Vagina (tissue), 2 donors: Measurements from ENCODE around the gene ERICH3. TPM values are rescaled to one million over a fixed set of nuclear protein-coding genes. Genes with fewer than 3 reads are reported as not detected.
"Not testable (repeated sequence)": the region's sequence is repeated elsewhere in the genome, so short reads cannot be mapped to it uniquely, and the experiment has no call there.

Source experiments
- DNase-seq, 2 donors: peaks; one replicate each; pipeline ENCODE4 v3.0.0-alpha.2; 2017; ENCODE audit errors: extremely low spot score in 2 of 2
- H3K27ac ChIP-seq: fragments of 200-600 bp; sonication (generic); one replicate; pipeline ENCODE4 v1.5.1; 2019
- H3K27me3 ChIP-seq: fragments of 200-600 bp; sonication (generic); one replicate; pipeline ENCODE4 v1.5.1; 2019
- H3K36me3 ChIP-seq, 2 donors: fragments of 200-600 bp; sonication (generic); one replicate each; pipeline ENCODE4 v1.5.1; 2017 to 2019
- H3K4me1 ChIP-seq: fragments of 200-600 bp; sonication (generic); one replicate; pipeline ENCODE4 v1.5.1; 2019
- H3K4me3 ChIP-seq, 2 donors: fragments of 200-600 bp; sonication (generic); 1 replicate in 1 of 2; 2 replicates in 1 of 2; pipeline ENCODE4 v1.5.1; 2016 to 2019
- H3K9me3 ChIP-seq: fragments of 200-600 bp; sonication (generic); one replicate; pipeline ENCODE4 v1.5.1; 2019
- POLR2A ChIP-seq, 2 donors: fragments of 450-650 bp; IDR thresholded peaks; one replicate each; pipeline ENCODE4 v1.6.1; 2017; ENCODE audit warnings: antibody characterized with exemption in 2 of 2, mild to moderate bottlenecking in 2 of 2, moderate library complexity in 2 of 2
- POLR2AphosphoS5 ChIP-seq, 2 donors: sonication (generic); formaldehyde crosslinking; IDR thresholded peaks; one replicate each; pipeline ENCODE4 v1.9.0; 2017; ENCODE audit warnings: antibody characterized with exemption in 2 of 2, mild to moderate bottlenecking in 2 of 2, low read depth in 1 of 2; ENCODE audit not compliant: insufficient read depth in 1 of 2
- intact Hi-C: fragments of 100-400 bp; cut with DNase I; formaldehyde crosslinking; loops from one replicate; pipeline ENCODE4 v1.15.1; 2023
- total RNA-seq: library from RNA; depleted of rRNA; stranded (reverse); fragments of >200 nt; gene quantifications from one replicate; pipeline ENCODE4 v1.2.3, GENCODE V29; 2016
- TF ChIP-seq, protein P1 (sequence below), 3 experiments: fragments of 450-650 bp in 2 of 3; fragments of 200-600 bp in 1 of 3; sonication (generic) in 1 of 3; IDR thresholded peaks; one replicate each; pipeline ENCODE4 v1.5.1; 2017 to 2019; ENCODE audit warnings: antibody characterized with exemption in 3 of 3, mild to moderate bottlenecking in 2 of 3, moderate library complexity in 2 of 3

The ERICH3 gene
- total RNA-seq, 1 donor from 2014 or later, result 0.49 TPM

DNA sequence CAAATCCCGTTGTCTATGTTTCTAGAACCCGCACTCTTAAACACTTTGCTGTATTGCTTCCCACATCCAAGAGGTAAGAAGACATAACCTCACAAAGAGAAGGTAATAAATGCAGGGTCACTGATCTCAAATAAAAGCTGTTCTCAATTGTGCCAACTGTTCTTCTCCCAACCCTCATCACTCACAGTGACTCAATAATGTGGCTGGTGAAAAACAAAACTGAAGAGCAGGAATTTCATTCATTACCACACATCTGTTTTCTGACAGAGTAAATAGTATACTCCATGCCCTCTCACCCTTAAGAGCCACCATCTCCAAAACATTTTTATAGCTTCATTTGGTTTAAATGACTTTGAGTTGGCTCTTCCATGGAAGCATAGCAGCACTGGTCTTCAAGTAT lies 6.2 kb upstream of the ERICH3 start:
- no peaks in the 10 kb centered on the region for H3K4me1 ChIP-seq
- intact Hi-C loops, result no loop called here
- no peaks in the 10 kb centered on the region for H3K36me3 ChIP-seq
- H3K9me3 ChIP-seq, result no peaks in the 10 kb centered on the region
- H3K4me3 ChIP-seq, result no peak overlapping the region
- H3K27me3 ChIP-seq, result no peaks in the 10 kb centered on the region
- no peak for DNase-seq
- no peak for TF ChIP-seq POLR2AphosphoS5 (IDR thresholded peaks at IDR 0.05; ENCODE audit: insufficient read depth in 1 of 2, low read depth in 1 of 2)
- no peak for TF ChIP-seq POLR2A (IDR thresholded peaks at IDR 0.05)
- TF ChIP-seq, protein P1, sequence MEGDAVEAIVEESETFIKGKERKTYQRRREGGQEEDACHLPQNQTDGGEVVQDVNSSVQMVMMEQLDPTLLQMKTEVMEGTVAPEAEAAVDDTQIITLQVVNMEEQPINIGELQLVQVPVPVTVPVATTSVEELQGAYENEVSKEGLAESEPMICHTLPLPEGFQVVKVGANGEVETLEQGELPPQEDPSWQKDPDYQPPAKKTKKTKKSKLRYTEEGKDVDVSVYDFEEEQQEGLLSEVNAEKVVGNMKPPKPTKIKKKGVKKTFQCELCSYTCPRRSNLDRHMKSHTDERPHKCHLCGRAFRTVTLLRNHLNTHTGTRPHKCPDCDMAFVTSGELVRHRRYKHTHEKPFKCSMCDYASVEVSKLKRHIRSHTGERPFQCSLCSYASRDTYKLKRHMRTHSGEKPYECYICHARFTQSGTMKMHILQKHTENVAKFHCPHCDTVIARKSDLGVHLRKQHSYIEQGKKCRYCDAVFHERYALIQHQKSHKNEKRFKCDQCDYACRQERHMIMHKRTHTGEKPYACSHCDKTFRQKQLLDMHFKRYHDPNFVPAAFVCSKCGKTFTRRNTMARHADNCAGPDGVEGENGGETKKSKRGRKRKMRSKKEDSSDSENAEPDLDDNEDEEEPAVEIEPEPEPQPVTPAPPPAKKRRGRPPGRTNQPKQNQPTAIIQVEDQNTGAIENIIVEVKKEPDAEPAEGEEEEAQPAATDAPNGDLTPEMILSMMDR (IDR thresholded peaks at IDR 0.05), result no peak
- H3K27ac ChIP-seq, result no peak overlapping the region

DNA sequence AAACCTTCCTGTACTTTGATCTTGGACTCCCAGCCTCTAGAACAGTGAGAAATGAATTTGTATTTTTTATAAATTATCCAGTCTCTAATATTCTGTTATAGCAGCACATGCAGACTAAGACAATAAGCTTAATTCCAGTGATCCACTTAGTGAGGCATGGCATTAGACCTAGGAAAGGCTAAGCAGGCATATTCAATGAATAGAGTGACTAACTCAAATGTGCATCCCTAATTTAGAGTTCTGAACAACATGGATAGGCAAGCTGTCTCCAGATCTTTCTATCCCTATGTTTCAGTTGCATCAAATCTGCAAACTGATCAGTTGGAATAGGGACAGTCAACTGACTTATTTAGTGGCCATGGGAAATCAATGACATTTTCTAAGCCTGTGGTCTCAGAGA lies 4.3 kb upstream of the ERICH3 start:
- TF ChIP-seq POLR2AphosphoS5 (IDR thresholded peaks at IDR 0.05; ENCODE audit: insufficient read depth in 1 of 2, low read depth in 1 of 2) (no peak), POLR2A (IDR thresholded peaks at IDR 0.05) (no peak)
- TF ChIP-seq, protein P1 (IDR thresholded peaks at IDR 0.05), result no peak
- intact Hi-C loops, result no loop called here
- Histone ChIP-seq H3K4me3 (no peak overlapping the region), H3K27me3 (no peaks in the 10 kb centered on the region), H3K36me3 (no peaks in the 10 kb centered on the region), H3K27ac (no peak overlapping the region), H3K9me3 (no peaks in the 10 kb centered on the region), H3K4me1 (peaks cover 9% of the 10 kb centered on the region)
- DNase-seq, result no peak

DNA sequence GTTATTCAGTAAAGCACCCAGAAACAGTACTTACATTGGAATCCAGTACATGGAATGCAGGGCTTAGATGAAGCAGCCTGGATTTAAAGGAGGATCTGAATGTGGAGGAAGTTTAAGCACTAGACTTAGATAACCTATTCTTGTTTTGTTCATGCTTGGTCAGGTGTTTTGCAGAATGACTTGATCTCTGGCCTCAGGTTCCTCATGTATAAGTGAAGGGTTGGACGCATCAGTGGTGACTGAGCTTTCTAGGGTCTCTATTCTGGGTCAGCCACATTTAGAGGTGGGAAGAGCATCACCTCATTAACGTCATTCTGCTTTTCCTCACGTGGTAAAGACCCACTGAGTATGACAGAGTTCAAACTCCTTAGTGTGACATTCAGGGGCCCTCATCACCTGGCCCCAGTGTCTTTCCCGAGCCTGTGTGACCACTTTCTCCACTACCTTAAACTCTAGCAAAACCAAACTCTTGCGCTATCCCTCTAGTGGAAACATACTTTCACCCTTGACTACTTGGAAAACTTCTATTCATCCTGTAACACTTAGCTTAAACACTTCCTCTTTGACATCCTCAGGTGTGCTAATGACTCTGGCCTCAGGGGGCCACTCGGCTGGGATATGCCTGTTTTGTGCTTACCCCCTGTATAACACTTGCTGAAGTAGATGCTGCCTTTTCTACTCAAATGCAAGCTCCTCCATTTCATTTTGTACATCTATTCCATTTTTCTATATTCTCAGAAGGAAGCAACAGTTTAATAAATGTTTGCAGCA lies 871 bp upstream of the ERICH3 start:
- no peaks in the 10 kb centered on the region for H3K9me3 ChIP-seq
- H3K27me3 ChIP-seq, result no peaks in the 10 kb centered on the region
- DNase-seq, result no peak
- no peak overlapping the region for H3K27ac ChIP-seq
- H3K4me3 ChIP-seq, result peak overlapping the region in 1 of 2 donors; percentile 40
- peaks cover 9% of the 10 kb centered on the region for H3K4me1 ChIP-seq
- H3K36me3 ChIP-seq, result no peaks in the 10 kb centered on the region
- no peak for TF ChIP-seq POLR2AphosphoS5 (IDR thresholded peaks at IDR 0.05; ENCODE audit: insufficient read depth in 1 of 2, low read depth in 1 of 2)
- TF ChIP-seq, protein P1 (IDR thresholded peaks at IDR 0.05), result no peak
- TF ChIP-seq POLR2A (IDR thresholded peaks at IDR 0.05), result no peak
- intact Hi-C loops, result no loop called here

DNA sequence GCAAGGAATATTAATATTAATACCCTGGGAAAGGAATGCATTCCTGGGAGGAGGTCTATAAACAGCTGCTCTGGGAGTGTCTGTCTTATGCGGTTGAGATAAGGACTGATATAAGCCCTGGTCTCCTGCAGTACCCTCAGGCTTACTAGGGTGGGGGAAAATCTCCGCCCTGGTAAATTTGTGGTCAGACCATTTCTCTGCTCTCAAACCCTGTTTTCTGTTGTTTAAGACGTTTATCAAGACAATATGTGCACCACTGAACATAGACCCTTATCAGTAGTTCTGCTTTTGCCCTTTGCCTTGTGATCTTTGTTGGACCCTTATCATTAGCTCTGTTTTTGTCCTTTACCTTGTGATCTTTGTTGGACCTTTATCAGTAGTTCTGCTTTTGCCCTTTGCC lies 2.7 kb downstream of the ERICH3 start:
- H3K36me3 ChIP-seq, H3K27me3 ChIP-seq, H3K27ac ChIP-seq, H3K9me3 ChIP-seq, H3K4me3 ChIP-seq, intact Hi-C loops, DNase-seq, H3K4me1 ChIP-seq: not testable (repeated sequence)

DNA sequence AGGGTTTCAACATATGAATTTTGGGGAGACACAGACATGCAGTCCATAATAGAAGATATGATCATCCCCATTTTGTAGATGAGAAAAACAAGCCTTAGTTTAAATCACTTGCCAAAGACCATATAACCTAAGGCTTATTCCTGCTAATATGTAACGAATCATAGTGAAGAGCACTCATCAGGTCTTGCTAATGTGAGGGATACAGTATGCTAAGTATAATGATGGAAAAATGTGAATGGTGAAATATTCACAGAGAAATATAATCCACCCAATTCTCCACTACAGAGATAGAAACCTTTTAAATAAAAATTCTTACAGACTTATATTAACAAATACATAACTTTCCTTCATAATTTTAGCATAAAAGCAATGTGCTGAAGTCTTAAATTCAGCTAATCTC lies 18.9 kb downstream of the ERICH3 start:
- no peaks in the 10 kb centered on the region for H3K4me1 ChIP-seq
- TF ChIP-seq POLR2A (IDR thresholded peaks at IDR 0.05) (no peak), POLR2AphosphoS5 (IDR thresholded peaks at IDR 0.05; ENCODE audit: insufficient read depth in 1 of 2, low read depth in 1 of 2) (no peak)
- TF ChIP-seq, protein P1 (IDR thresholded peaks at IDR 0.05), result no peak
- no peak for DNase-seq
- H3K36me3 ChIP-seq, result no peaks in the 10 kb centered on the region
- intact Hi-C loops, result no loop called here
- no peaks in the 10 kb centered on the region for H3K9me3 ChIP-seq
- no peak overlapping the region for H3K4me3 ChIP-seq
- no peak overlapping the region for H3K27ac ChIP-seq
- no peaks in the 10 kb centered on the region for H3K27me3 ChIP-seq
